ENCODE results near the gene ZSCAN5C. TPM values are rescaled to one million over a fixed set of nuclear protein-coding genes. Genes with fewer than 3 reads are reported as not detected.

Gene ZSCAN5C
- total and polyA plus RNA-seq, 2 of the 8 experiments (the other 6 are each of a cell fraction or from before 2014, with no cell fraction given), result not detected

- H3K79me2 ChIP-seq (ENCODE audit: control insufficient read depth in 1 of 2, insufficient read depth in 2 of 2, low read length in 2 of 2), result no peaks in the 10 kb centered on the region
- no peak overlapping the region for H3K56ac ChIP-seq (replicated peaks; ENCODE audit: insufficient read length, low read depth, low read length)
- H4K5ac ChIP-seq (ENCODE audit: insufficient read length, low read depth, low read length), result no peak overlapping the region
- 88% methylated on average over 7 of the region's 7 CpGs; no CpG with 5 or more reads in 1 of the 2 experiments for WGBS, 2 experiments (ENCODE audit: extremely low coverage in 1 of 2, insufficient coverage in 1 of 2, insufficient read length in 1 of 2, insufficient replicate concordance in 2 of 2, low coverage in 1 of 2, low lambda C conversion rate in 2 of 2, missing lambda C conversion rate in 1 of 2)
- H3K23ac ChIP-seq (ENCODE audit: insufficient read length), result no peak overlapping the region
- no peak overlapping the region for H4K8ac ChIP-seq (ENCODE audit: extremely low read depth, insufficient read depth, low read length)
- no peak overlapping the region for H3K18ac ChIP-seq (ENCODE audit: extremely low read depth, low read length)
- no peaks in the 10 kb centered on the region for H3K23me2 ChIP-seq (ENCODE audit: low read depth, low read length)
- no peak overlapping the region for H2BK15ac ChIP-seq (ENCODE audit: low read length)
- no peaks in the 10 kb centered on the region for H3K36me3 ChIP-seq (ENCODE audit: control insufficient read depth in 2 of 4, insufficient read depth in 4 of 4, low read length in 3 of 4)
- FAIRE-seq (no peak), DNase-seq (ENCODE audit: low read depth in 1 of 2, low spot score in 2 of 2) (no peak)
- CTCF ChIA-PET (ENCODE audit: partially characterized antibody), result interaction anchor here (0.6 to 3.9 kb wide), 8 partner anchors 12 to 171 kb away, joined by 3 to 18 read pairs (median 3); no protein-coding TSS in a partner anchor
- no peak overlapping the region for H2AK5ac ChIP-seq (ENCODE audit: low read depth, low read length)
- H3K4me1 ChIP-seq (replicated peaks in 1 of 4; ENCODE audit: control insufficient read depth in 3 of 4, insufficient read depth in 4 of 4, low read length in 3 of 4), result no peaks in the 10 kb centered on the region
- no peak overlapping the region for H2BK20ac ChIP-seq (ENCODE audit: low read length)
- H2AFZ ChIP-seq (ENCODE audit: low read length), result no peak overlapping the region
- no peak overlapping the region for H3K4ac ChIP-seq (replicated peaks; ENCODE audit: insufficient read length, low read depth, low read length)
- no peak overlapping the region for H4K91ac ChIP-seq (replicated peaks; ENCODE audit: insufficient read length, low read length)
- H3K27ac ChIP-seq (ENCODE audit: low read depth, low read length), result no peak overlapping the region
- no peaks in the 10 kb centered on the region; the same call in 1 of the 2 replicates for H3K79me1 ChIP-seq (ENCODE audit: low read depth, low read length)
- no peak for TF ChIP-seq SIX5 (IDR thresholded peaks at IDR 0.05; ENCODE audit: low read depth, low read length)
- no peak for TF ChIP-seq TCF12 (IDR thresholded peaks at IDR 0.05; ENCODE audit: low read depth, low read length)
- TF ChIP-seq RNF2 (IDR thresholded peaks at IDR 0.05; ENCODE audit: borderline replicate concordance, low read depth, low read length, missing control alignments, poor library complexity, severe bottlenecking), result no peak
- TF ChIP-seq EZH2 (IDR thresholded peaks at IDR 0.05; ENCODE audit: low read depth, low read length, severe bottlenecking), result no peak
- no peak overlapping the region for H2BK120ac ChIP-seq (replicated peaks; ENCODE audit: low read depth, low read length)
- no peak overlapping the region for H2BK12ac ChIP-seq (ENCODE audit: low read depth, low read length)
- H3K14ac ChIP-seq (ENCODE audit: insufficient read length), result no peak overlapping the region
- H3K27me3 ChIP-seq (replicated peaks in 1 of 4; ENCODE audit: control insufficient read depth in 3 of 4, extremely low read depth in 1 of 4, insufficient read depth in 3 of 4, low read length in 3 of 4), result no peaks in the 10 kb centered on the region
- H4K20me1 ChIP-seq (replicated peaks in 1 of 2; ENCODE audit: control insufficient read depth in 1 of 2, insufficient read depth in 2 of 2, low read length in 2 of 2), result no peaks in the 10 kb centered on the region
- no peak overlapping the region for H3K9ac ChIP-seq (replicated peaks in 1 of 4; ENCODE audit: extremely low read depth in 1 of 4, low read depth in 3 of 4, low read length in 3 of 4)
- H3K9me3 ChIP-seq (ENCODE audit: insufficient read depth in 2 of 2, low read depth in 1 of 2, low read length in 1 of 2), result no peaks in the 10 kb centered on the region
- no peak overlapping the region for H2BK5ac ChIP-seq (ENCODE audit: low read depth, low read length)
- no peak overlapping the region for H3K4me3 ChIP-seq (ENCODE audit: extremely low read depth in 1 of 4, insufficient read depth in 2 of 4, low read depth in 3 of 4, low read length in 4 of 4)
- POLR2A ChIA-PET (ENCODE audit: partially characterized antibody), result no interaction called here
- no peak overlapping the region for H3K4me2 ChIP-seq (ENCODE audit: insufficient read depth in 1 of 2, low read depth in 2 of 2, low read length in 2 of 2)
Measured at GRCh38 chr19:56245121-56245740, 43.2 kb downstream of the ZSCAN5C start.

All from H1 (cell line).